Esophagus muscularis mucosa (tissue), 4 donors: ENCODE measurements around the gene MPI. TPM values are rescaled to one million over a fixed set of nuclear protein-coding genes. Genes with fewer than 3 reads are reported as not detected.
"Not testable (repeated sequence)": the region's sequence is repeated elsewhere in the genome, so short reads cannot be mapped to it uniquely, and the experiment has no call there.

ENCODE experiments used
- DNase-seq: peaks from one replicate; pipeline ENCODE4 v3.0.0-alpha.2; 2017; ENCODE audit errors: extremely low spot score
- H3K27ac ChIP-seq, 4 donors: fragments of 200-600 bp; sonication (generic); replicated peaks in 1 of 4; 1 replicate in 3 of 4; 2 replicates in 1 of 4; pipeline ENCODE4 v1.5.1; 2016 to 2019; ENCODE audit warnings: mild to moderate bottlenecking in 1 of 4
- H3K27me3 ChIP-seq, 4 donors: fragments of 200-600 bp; sonication (generic); one replicate each; pipeline versions ENCODE4 v1.5.1 to v1.6.0; 2016 to 2019
- H3K36me3 ChIP-seq, 4 donors: fragments of 200-600 bp; sonication (generic); one replicate each; pipeline ENCODE4 v1.5.1; 2016 to 2019
- H3K4me1 ChIP-seq, 4 donors: fragments of 200-600 bp; sonication (generic); one replicate each; pipeline ENCODE4 v1.5.1; 2016 to 2019
- H3K4me3 ChIP-seq, 4 donors: fragments of 200-600 bp; sonication (generic); 1 replicate in 2 of 4; 2 replicates in 2 of 4; pipeline ENCODE4 v1.5.1; 2016 to 2019; ENCODE audit warnings: mild to moderate bottlenecking in 4 of 4, moderate library complexity in 1 of 4
- H3K9me3 ChIP-seq, 4 donors: fragments of 200-600 bp; sonication (generic); 1 replicate in 3 of 4; 2 replicates in 1 of 4; pipeline ENCODE4 v1.5.1; 2016 to 2019
- EP300 ChIP-seq: sonication (generic); formaldehyde crosslinking; IDR thresholded peaks from one replicate; pipeline ENCODE4 v1.6.1; 2017; ENCODE audit warnings: antibody characterized with exemption
- POLR2A ChIP-seq: fragments of 450-650 bp; IDR thresholded peaks from one replicate; pipeline ENCODE4 v1.6.1; 2017; ENCODE audit warnings: antibody characterized with exemption, moderate library complexity, mild to moderate bottlenecking, low read depth
- POLR2AphosphoS5 ChIP-seq, 2 donors: sonication (generic); formaldehyde crosslinking; IDR thresholded peaks; one replicate each; pipeline ENCODE4 v1.6.1; 2017; ENCODE audit warnings: antibody characterized with exemption in 2 of 2
- WGBS: methylation state at CpG from one replicate; pipeline ENCODE4 v1.1.5; 2018; 5-methylcytosine and 5-hydroxymethylcytosine counted together
- intact Hi-C: fragments of 100-400 bp; cut with DNase I; formaldehyde crosslinking; loops from one replicate; pipeline ENCODE4 v1.15.1; 2023
- total RNA-seq, 4 donors: library from RNA; depleted of rRNA; stranded (reverse); fragments of >200 nt; gene quantifications; one replicate each; pipeline versions ENCODE4 v1.1.0 to v1.2.1, GENCODE V29; 2016
- TF ChIP-seq, protein P1 (sequence below), 3 experiments: fragments of 200-600 bp in 2 of 3; fragments of 450-650 bp in 1 of 3; sonication (generic) in 2 of 3; IDR thresholded peaks; one replicate each; pipeline ENCODE4 v1.5.1; 2017 to 2019; ENCODE audit warnings: antibody characterized with exemption in 3 of 3, mild to moderate bottlenecking in 2 of 3, moderate library complexity in 1 of 3

MPI gene
- total RNA-seq, 4 donors from 2014 or later = 37.4 to 50.7 (median 44.0) TPM

DNA sequence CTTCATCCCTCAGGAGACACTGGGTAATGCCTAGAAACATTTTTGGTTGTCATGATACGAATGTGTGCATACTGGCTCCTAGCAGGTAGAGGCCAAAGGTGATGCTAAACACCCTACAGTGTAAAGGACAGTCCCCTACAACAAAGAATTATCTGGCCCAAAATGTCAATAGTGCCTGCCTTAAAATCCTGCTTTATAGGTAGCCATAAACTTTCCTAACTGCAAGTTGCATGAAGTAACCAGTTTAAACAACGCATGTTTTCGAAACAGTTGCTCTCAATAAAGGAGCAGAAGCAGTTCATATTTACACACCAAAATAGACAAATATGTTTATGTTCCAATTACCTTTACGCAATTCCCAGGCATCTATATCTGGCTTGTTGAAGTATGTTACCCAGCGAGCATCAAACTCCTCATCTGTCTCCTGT, 38.9 kb downstream of the MPI start:
- H3K36me3 ChIP-seq = peaks cover 23 to 80% (median 66%) of the 10 kb centered on the region in 4 donors
- H3K27ac ChIP-seq = no peak overlapping the region
- TF ChIP-seq POLR2AphosphoS5 (IDR thresholded peaks at IDR 0.05) (no peak), POLR2A (no peak), EP300 (no peak)
- TF ChIP-seq, protein P1, sequence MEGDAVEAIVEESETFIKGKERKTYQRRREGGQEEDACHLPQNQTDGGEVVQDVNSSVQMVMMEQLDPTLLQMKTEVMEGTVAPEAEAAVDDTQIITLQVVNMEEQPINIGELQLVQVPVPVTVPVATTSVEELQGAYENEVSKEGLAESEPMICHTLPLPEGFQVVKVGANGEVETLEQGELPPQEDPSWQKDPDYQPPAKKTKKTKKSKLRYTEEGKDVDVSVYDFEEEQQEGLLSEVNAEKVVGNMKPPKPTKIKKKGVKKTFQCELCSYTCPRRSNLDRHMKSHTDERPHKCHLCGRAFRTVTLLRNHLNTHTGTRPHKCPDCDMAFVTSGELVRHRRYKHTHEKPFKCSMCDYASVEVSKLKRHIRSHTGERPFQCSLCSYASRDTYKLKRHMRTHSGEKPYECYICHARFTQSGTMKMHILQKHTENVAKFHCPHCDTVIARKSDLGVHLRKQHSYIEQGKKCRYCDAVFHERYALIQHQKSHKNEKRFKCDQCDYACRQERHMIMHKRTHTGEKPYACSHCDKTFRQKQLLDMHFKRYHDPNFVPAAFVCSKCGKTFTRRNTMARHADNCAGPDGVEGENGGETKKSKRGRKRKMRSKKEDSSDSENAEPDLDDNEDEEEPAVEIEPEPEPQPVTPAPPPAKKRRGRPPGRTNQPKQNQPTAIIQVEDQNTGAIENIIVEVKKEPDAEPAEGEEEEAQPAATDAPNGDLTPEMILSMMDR (IDR thresholded peaks at IDR 0.05) = no peak
- WGBS = 96% methylated on average over 5 of the region's 5 CpGs
- DNase-seq = no peak
- H3K4me1 ChIP-seq = peaks cover 0 to 14% (median 8%) of the 10 kb centered on the region in 4 donors
- H3K27me3 ChIP-seq = no peaks in the 10 kb centered on the region
- intact Hi-C loops = no loop called here
- H3K4me3 ChIP-seq = no peak overlapping the region
- H3K9me3 ChIP-seq = no peaks in the 10 kb centered on the region

GRCh38 chr15:74933573-74933972, 43.7 kb downstream of the MPI start:
- 67% methylated on average over 2 of the region's 2 CpGs for WGBS
- H3K36me3 ChIP-seq = peaks cover 6 to 32% (median 27%) of the 10 kb centered on the region in 4 donors
- no peaks in the 10 kb centered on the region for H3K9me3 ChIP-seq
- peaks cover 25 to 51% (median 43%) of the 10 kb centered on the region in 4 donors for H3K4me1 ChIP-seq
- no peak overlapping the region for H3K27ac ChIP-seq
- DNase-seq = no peak
- intact Hi-C loops = no loop called here
- no peaks in the 10 kb centered on the region for H3K27me3 ChIP-seq
- TF ChIP-seq, protein P1 (IDR thresholded peaks at IDR 0.05) = no peak
- TF ChIP-seq EP300 (no peak), POLR2A (no peak), POLR2AphosphoS5 (IDR thresholded peaks at IDR 0.05) (no peak)
- H3K4me3 ChIP-seq = no peak overlapping the region

DNA sequence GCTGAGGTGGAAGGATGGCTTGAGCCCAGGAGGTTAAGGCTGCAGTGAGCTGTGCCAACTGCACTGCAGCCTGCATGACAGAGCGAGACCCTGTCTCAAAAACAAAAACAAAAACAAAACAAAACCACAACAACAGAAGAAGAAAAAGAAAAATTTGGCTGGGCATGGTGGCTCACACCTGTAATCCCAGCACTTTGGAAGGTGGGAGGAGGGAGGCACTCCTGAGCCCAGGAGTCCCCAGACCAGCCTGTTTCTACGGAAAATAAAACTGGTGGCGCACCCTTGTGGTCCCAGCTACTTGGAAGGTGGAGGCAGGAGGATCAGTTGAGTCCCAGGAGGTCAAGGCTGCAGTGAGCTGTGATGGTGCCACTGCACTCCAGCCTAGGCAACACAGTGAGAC, 45.4 kb downstream of the MPI start:
- intact Hi-C loops = loop anchor here (5.0 kb wide), 2 partner anchors 33 to 153 kb away; partner anchors contain the start of gene CSK
- 86% methylated on average over 3 of the region's 3 CpGs for WGBS

DNA sequence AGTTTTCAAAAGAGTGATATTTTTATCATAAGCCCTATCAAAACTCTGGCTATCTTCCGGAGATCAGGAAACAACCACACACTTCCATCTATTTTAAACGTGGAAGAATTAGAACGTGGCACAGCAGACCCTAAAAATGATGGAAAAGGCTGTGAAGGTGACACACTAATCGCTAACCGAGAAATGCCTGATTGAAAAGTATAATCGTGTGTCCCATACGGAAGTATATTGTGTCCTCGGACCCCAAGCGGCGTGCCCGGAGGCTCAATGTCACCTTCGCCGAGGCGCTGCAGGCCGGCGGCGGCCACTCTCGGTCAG, 47.4 kb downstream of the MPI start:
- Histone ChIP-seq H3K9me3 (no peaks in the 10 kb centered on the region), H3K4me3 (peak overlapping the region; percentile 78 to 99 (median 82)), H3K4me1 (peaks cover 25 to 52% (median 44%) of the 10 kb centered on the region in 4 donors), H3K27ac (peak overlapping the region; percentile 94 to 99 (median 94)), H3K36me3 (peaks cover 0 to 4% (median 0%) of the 10 kb centered on the region in 4 donors), H3K27me3 (no peaks in the 10 kb centered on the region)
- WGBS = 0% methylated on average over 13 of the region's 18 CpGs
- TF ChIP-seq POLR2A (no peak), POLR2AphosphoS5 (IDR thresholded peaks at IDR 0.05) (no peak), EP300 (no peak)
- TF ChIP-seq, protein P1 (IDR thresholded peaks at IDR 0.05) = no peak
- DNase-seq = no peak
- intact Hi-C loops = loop anchor here (5.0 kb wide), 2 partner anchors 35 to 155 kb away; partner anchors contain the start of gene CSK

More for the DNA sequence above, 45.4 kb downstream of the MPI start:
- H3K27me3 ChIP-seq, DNase-seq, H3K4me3 ChIP-seq, H3K9me3 ChIP-seq, H3K27ac ChIP-seq: not testable (repeated sequence)
- H3K4me1 ChIP-seq = peaks cover 25 to 52% (median 44%) of the 10 kb centered on the region in 4 donors
- peaks cover 0 to 16% (median 12%) of the 10 kb centered on the region in 4 donors for H3K36me3 ChIP-seq

GRCh38 chr15:74937590-74938371, 47.9 kb downstream of the MPI start, which contains the start of gene COX5A:
Gene COX5A (minus strand): TSS chr15:74938073. CDS start chr15:74938014, 59 bp downstream.
- intact Hi-C loops = loop anchor here (5.0 kb wide), 2 partner anchors 35 to 155 kb away; partner anchors contain the start of gene CSK
- Histone ChIP-seq H3K36me3 (peaks cover 0 to 4% (median 0%) of the 10 kb centered on the region in 4 donors), H3K4me3 (peak within 1 kb of the TSS; percentile 78 to 99 (median 82)), H3K27me3 (no peaks in the 10 kb centered on the region), H3K9me3 (no peaks in the 10 kb centered on the region), H3K4me1 (peaks cover 25 to 48% (median 42%) of the 10 kb centered on the region in 4 donors), H3K27ac (peak within 1 kb of the TSS; percentile 94 to 99 (median 94))
- DNase-seq = peak; percentile 95
- TF ChIP-seq EP300 (no peak), POLR2A (peak; percentile 62), POLR2AphosphoS5 (IDR thresholded peaks at IDR 0.05) (peak; percentile 87 to 92)
- TF ChIP-seq, protein P1 (IDR thresholded peaks at IDR 0.05) = peak in 1 of 3 experiments; percentile 17
- WGBS = 0% methylated on average over 24 of the region's 85 CpGs
